Medulla oblongata (tissue), 1 donor: ENCODE measurements around the gene CYP4B1.
"Not testable (repeated sequence)": the region's sequence is repeated elsewhere in the genome, so short reads cannot be mapped to it uniquely, and the experiment has no call there.

ENCODE experiments used
- DNase-seq: peaks from one replicate; pipeline ENCODE4 v3.0.0-alpha.2; 2015; ENCODE audit errors: extremely low spot score

The CYP4B1 gene

GRCh38 chr1:46798810-46799209, at the start of gene CYP4B1:
TSS of gene CYP4B1 (plus strand) at chr1:46799046. CDS start at chr1:46799082, 36 bp downstream.
- DNase-seq: no peak

GRCh38 chr1:46749404-46749803, 49.4 kb upstream of the CYP4B1 start:
- no peak for DNase-seq

GRCh38 chr1:46749921-46750404, 48.9 kb upstream of the CYP4B1 start:
- DNase-seq: no peak

GRCh38 chr1:46753985-46754384, 44.9 kb upstream of the CYP4B1 start:
- DNase-seq: no peak

GRCh38 chr1:46754707-46755106, 44.1 kb upstream of the CYP4B1 start:
- not testable (repeated sequence) for DNase-seq

- DNase-seq: no peak
Measured at GRCh38 chr1:46755121-46755520, 43.7 kb upstream of the CYP4B1 start.

GRCh38 chr1:46757247-46757955, 41.4 kb upstream of the CYP4B1 start:
- no peak for DNase-seq

GRCh38 chr1:46757956-46758528, 40.8 kb upstream of the CYP4B1 start:
- DNase-seq: no peak

GRCh38 chr1:46760558-46761166, 38.2 kb upstream of the CYP4B1 start:
- no peak for DNase-seq

GRCh38 chr1:46761740-46762139, 37.1 kb upstream of the CYP4B1 start:
- DNase-seq: no peak

- DNase-seq: no peak
Measured at GRCh38 chr1:46764402-46764801, 34.4 kb upstream of the CYP4B1 start.

- no peak for DNase-seq
Measured at GRCh38 chr1:46767649-46768282, 31.1 kb upstream of the CYP4B1 start.

- DNase-seq: no peak
Measured at GRCh38 chr1:46768445-46768844, 30.4 kb upstream of the CYP4B1 start.

- DNase-seq: no peak
Measured at GRCh38 chr1:46769028-46769740, 29.7 kb upstream of the CYP4B1 start.

- DNase-seq: no peak
Measured at GRCh38 chr1:46770541-46770940, 28.3 kb upstream of the CYP4B1 start.

GRCh38 chr1:46772571-46772970, 26.3 kb upstream of the CYP4B1 start:
- DNase-seq: no peak

GRCh38 chr1:46774297-46774696, 24.5 kb upstream of the CYP4B1 start:
- DNase-seq: no peak

- not testable (repeated sequence) for DNase-seq
Measured at GRCh38 chr1:46778456-46778855, 20.4 kb upstream of the CYP4B1 start.

GRCh38 chr1:46784666-46785065, 14.2 kb upstream of the CYP4B1 start:
- no peak for DNase-seq

GRCh38 chr1:46788634-46789033, 10.2 kb upstream of the CYP4B1 start:
- not testable (repeated sequence) for DNase-seq

- no peak for DNase-seq
Measured at GRCh38 chr1:46790446-46791101, 8.3 kb upstream of the CYP4B1 start.
